ENCODE data around the gene SORBS1.

SORBS1 gene

DNA sequence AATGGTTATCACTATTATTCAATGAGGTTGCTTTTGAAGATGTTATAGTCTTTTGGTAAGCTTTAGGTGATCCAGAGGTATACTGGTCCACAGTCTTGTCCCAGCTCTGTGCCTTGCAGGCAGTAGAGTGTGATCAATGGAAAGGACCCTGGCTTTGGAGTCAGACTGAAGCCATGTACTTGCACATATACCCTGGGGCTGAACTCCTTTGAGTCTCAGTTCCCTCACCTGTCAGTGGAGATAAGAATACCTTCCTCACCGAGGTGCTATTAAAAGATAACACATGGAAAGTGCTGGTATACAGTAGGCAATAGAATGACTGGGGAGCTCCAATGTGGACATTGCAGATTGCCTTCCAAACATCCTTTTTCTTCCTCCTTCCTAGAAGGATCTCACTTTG lies 254.3 kb downstream of the SORBS1 start:
- FAIRE-seq, result no peak

DNA sequence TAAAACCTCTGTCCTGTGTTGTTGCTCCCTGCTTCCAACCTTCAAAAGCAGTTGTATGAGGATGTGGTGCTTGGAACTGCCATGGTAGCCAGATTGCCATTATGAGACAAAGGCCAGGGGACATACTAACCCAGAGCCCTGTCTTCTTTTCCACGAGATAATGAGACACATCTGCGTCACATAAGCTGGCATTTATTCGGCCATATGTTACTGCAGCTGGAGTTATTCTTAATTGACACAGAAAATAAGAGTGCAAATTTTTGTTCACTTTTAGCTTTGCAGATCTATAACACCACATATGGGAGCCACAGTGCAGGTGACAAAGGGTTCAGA lies 254.9 kb downstream of the SORBS1 start:
- no peak for FAIRE-seq

DNA sequence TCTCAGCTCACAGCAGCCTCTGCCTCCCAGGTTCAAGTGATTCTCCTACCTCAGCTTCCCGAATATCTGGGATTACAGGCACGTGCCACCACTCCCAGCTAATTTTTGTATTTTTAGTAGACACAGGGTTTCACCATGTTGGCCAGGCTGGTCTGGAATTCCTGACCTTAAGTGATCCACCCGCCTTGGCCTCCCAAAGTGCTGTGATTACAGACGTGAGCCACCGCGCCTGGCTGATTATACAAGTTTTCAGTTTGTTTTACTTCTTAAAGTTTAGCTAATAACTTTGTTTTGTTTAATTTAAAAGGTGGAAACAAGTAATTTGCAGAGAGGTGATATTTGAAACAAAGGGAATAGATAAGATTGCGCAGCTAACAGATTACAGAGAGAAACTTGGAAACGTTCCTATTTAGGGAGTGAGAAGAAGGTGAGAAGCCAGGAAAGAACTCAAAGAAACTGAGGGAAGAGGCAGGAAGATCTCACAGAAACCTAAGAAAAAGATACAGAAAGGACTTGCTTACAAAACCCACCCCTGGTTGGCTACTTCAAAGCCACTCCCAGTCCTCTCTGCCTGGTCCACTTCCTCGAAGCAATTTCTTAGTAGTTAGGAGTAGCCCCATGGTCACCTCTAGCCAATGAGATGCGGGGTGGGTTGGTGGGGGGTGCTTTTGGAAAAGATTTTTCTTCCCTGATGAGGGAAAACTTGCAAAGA lies 255.4 kb downstream of the SORBS1 start:
- FAIRE-seq, result no peak

- FAIRE-seq, result no peak
These were observed 256.2 kb downstream of the SORBS1 start for GRCh38 chr10:95304976-95305375.

DNA sequence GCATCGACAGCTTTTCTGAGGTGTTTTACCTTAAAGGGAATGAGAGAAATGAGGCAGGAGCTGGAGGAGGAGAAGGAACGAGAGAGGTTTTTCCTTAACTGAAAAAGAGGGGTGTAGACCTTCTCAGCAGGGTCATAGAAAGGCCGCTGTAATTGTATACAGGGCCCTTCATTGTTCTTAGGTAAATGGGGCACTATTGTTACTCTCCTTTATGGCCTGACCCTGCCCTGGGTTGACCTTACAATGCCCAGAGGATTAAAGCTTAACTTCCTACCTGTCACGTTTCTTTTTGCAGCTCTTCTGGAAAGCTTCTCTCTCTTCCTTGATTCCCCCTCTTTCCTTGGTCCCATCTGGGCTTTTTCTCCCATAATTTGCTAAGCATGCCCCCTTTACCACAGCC lies 256.7 kb downstream of the SORBS1 start:
- no peak for FAIRE-seq

- no peak for FAIRE-seq
These were observed 257.2 kb downstream of the SORBS1 start for GRCh38 chr10:95303950-95304349.

DNA sequence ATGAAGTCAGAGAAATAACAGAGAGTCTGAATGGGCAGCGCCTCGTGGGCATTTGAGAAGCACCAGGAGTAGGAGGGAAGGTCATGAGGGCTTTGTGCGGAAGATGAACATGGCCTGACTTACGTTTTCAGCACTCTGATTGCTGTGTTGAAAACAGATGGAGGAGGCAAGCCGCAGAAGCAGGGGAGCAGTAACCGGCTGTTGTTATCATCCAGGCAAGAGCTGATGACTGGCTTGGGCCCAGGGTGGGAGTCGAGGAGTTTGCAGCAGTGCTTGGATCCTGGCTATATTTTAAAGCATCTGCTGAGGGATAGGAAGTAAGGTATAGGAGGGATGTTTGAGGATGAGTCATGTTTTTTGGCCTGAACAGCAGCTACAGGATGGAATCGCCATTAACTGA lies 257.6 kb downstream of the SORBS1 start:
- FAIRE-seq, result no peak

DNA sequence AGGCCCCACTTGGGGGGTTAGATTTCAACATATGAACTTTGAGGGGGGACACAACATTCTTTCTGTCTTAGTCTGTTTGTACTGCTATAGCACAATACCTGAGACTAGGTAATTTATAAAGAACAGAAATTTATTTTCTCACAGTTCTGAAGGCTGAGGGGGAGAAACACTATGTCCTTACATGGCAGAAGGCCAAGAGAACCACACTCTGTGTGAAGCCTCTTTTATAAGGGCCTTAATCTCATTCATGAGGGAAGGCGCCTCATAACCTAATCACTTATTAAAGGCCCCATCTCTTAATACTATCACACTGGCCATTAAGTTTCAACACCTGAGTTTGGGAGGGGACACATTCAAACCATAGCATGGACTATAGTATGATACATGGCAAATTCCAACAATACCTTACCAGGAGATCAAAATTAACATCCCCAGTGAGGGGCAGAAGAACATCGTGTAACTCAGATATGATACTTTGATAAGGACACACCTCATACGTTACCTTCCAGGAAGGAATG lies 261.1 kb downstream of the SORBS1 start:
- no peak for FAIRE-seq

DNA sequence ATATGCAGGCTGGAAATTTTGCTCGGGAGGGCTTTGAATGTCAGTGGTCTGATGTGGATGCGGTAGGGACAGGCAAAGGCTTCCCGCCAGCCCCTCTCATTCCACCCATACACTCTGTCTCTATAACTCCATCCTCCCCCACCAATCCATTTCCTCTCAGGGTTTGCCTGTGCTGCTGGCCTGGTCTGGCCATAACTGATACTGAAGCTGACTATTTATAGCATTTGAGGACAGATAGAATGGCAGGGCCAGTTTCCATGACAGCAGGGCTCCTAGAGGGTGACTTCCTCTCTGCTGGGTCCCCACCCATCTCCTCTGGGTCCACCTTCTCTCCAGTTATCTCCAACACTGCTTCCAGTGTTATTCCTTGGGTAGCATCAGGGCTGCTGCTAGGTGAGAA lies 263.8 kb downstream of the SORBS1 start:
- no peak for FAIRE-seq

GRCh38 chr10:95296764-95297163 lies 264.4 kb downstream of the SORBS1 start:
- FAIRE-seq, result no peak

DNA sequence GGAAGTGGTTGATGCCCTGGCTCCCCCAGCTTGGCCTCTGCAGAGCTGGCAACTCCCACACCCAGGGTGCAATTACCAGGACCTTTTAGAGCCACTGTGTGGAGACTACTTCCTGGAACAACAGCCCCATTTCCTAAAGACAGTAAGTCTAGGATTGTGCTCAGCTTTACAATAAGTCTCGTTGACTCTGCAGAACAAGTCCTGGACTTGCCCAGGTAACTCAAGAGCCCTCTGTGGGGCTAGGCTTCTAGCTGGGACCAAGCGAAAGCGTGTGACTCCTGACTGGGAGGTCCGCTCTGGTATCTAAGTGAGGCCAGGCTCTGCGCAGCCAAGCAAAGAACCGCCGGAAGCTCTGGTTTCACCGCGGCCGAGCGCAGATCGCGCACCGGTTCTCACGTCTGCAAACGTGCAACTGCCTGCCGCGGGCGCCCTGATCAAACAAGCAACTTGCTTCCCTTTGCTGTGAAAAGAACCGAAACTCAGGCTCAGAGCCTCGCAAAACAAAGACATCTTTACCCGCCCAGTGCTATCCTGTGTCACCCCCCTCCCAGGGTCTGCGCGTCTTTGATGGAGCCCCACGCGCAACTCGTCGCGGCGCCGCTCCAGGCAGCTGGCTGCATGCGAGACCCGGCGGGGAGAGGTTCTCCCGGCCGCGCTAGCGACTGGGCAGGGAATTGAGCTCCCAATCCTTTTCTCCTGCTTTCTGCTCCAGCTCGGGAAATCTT lies 266.0 kb downstream of the SORBS1 start:
- no peak for FAIRE-seq

DNA sequence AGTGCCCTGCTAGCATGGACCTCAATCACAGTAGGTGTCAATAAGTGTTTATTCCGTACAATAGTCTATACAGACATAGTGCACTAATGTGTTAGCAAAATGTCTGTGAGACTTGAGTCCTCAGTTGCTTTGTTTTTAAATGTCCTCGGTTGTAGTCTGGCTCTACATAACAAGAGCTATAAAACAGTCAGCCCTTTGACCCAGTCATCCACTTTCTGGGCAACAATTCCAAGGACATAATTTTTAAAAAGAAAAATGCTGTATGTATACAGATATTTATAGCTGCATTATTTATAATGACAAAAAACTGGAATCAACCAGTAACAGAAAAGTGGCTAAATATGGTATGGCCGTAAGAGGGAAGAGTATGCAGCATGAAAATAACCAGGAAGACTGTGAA lies 267.5 kb downstream of the SORBS1 start:
- FAIRE-seq, result no peak

GRCh38 chr10:95291365-95292039 lies 269.7 kb downstream of the SORBS1 start:
- FAIRE-seq, result no peak

- FAIRE-seq, result no peak
These were observed 270.5 kb downstream of the SORBS1 start, which contains the start of gene PDLIM1 for GRCh38 chr10:95290461-95291364. Gene PDLIM1 (minus strand): TSS chr10:95291003. CDS start chr10:95290915, 88 bp downstream.

GRCh38 chr10:95289921-95290421 lies 271.2 kb downstream of the SORBS1 start:
- no peak for FAIRE-seq

GRCh38 chr10:95289003-95289920 lies 271.9 kb downstream of the SORBS1 start:
- FAIRE-seq, result no peak

GRCh38 chr10:95288303-95288702 lies 272.9 kb downstream of the SORBS1 start:
- FAIRE-seq, result no peak

- no peak for FAIRE-seq
These were observed 273.9 kb downstream of the SORBS1 start for GRCh38 chr10:95287281-95287680.

DNA sequence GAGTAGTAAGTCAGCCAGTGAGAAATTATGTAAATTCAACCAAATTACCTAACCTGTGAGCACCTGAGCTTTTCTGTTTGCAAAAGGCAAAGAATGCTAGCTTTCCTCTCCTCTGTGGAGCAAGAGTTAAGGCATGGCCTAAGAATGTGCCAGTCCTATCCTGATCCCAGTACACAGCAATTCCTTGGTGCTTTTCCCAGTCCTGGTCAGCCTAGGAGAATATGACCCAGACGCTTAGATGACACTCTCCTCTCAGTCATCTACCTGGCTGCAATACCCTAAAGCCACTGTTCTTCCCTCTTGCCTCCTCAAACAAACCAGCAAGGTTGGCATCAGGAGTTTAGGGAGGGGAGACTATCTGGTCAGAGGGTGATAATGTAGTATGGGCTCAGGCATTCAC lies 274.5 kb downstream of the SORBS1 start:
- no peak for FAIRE-seq

DNA sequence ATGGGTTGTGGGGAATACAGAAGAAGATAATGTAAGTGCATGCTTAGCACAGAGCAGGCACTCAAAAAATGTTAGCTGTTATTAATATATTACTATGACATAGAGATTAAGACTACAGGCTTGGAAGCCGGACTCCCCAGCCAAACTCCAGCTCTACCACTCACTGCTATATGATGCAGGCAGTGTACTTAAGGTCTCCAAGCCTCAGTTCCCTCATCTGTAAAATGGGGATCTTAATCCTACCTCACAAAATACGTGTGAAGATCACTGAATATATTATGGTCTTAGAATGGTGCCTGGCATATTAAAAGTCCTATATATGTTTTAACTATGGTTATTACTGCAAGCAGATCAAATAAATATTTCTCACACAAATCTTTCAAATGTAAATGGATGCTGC lies 275.6 kb downstream of the SORBS1 start:
- FAIRE-seq, result no peak

- no peak for FAIRE-seq
These were observed 276.4 kb downstream of the SORBS1 start for GRCh38 chr10:95284807-95285206.

Data from islet of Langerhans (tissue), 1 donor.